GM21786 (cell line): ENCODE measurements around the gene FEM1B.
A peak's percentile ranks its signal among the peaks of the same experiment; 100 is the strongest.
"Not testable (repeated sequence)": the region's sequence is repeated elsewhere in the genome, so short reads cannot be mapped to it uniquely, and the experiment has no call there.

Experiments
- ATAC-seq: cut with Tn5 transposase; IDR thresholded peaks from one replicate; pipeline ENCODE4 v1.9.1; 2021; ENCODE audit not compliant: unreplicated experiment

The FEM1B gene

DNA sequence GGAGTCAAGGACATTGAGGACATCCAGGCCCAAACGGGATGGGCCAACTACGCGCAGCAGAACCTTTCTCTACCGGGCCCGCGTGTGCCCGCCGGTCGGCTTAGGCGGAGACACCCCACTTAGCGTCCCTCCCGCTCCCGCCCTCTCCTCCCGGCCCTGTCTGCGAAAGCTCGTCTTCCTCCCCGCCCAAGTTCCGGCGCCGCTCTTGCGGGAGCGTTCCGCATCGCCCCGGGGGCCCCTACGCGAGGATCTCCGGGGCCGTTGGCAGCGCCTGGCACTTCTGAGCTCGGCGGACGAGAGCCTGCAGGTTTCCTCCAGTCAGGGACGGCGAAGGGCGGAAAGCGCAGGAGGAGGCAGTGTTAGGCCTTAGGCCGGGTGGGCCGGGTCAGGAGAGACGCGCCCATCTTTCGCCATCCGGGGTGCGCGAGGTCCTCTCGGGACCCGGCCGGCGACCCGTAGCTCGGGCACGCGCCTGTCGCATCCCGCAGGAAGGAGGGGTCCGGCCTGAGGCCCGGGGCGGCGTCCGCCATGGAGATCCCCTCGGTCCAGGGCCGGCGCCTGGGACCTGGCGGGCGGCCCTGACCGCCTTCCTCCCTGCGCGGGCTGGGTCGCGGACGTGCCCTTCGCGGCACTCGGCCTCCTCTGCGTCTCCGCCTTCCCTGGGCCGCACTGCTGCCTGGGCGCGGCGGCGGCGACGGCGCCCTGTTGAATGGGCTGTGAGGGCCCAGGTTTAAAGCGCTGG lies at the start of gene FEM1B:
TSS of gene FEM1B (plus strand) at position 143 of the 742 bp plus-strand sequence. CDS start 673 bp downstream, outside the sequence.
- peak; percentile 71 for ATAC-seq

DNA sequence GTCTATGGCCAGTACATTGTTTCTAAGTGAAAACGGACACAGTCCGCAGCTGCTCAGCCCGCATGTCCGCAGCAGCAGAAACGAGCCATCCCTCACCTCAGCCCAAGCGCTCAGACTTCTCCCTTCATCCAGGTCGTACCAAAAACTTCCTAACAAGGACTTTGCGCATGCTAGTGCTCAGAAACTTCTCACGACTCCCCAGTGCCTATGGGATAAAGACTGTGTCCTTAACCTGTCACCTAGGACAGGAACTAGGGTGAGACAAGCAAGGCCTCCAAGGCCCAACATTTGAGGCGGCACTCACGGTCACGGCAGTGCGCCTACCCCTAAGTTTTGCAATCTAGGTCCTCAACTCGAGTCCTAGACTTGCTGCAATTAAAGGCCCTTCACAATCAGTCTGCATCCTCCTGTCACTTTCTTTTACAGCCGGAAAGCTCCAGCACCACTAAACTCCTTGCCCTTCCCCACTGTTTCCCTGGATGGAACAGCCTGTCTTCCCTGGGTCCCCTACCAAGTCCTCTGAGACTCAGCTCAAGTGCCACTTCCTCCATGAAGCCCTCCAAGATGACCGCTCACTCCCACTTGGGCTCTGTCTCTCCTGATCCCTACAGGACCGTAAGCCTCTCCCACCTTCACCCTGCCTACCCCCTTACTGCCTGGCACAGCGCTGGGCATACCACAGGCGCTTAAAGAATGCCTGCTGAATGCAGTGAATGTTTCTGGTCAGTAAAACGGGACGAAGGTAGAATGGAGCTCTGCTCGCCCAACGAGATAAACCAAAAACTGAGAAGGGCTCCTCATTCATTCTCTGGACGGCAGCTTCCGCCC lies 49.2 kb upstream of the FEM1B start:
- ATAC-seq = no peak

DNA sequence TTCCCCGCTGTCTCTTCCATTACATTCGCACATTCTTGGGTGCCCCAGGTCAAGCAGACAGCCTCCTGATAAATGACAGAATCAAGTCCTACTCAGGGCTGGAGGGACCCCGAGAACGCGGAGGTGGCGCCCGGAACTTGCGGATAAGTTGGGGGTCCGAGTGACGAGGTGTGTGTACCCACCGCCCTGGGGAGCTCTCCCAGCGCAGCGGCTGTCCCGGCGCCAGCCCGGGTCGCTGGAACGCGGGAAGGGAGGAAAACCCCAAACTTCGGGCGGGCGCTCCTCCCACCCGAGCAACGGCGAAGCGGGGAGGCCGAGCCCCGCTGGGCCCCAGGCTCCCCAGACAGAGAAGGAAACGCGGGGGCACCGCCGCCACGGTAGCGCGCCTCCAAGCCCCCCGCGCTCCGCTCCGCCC lies 48.6 kb upstream of the FEM1B start:
- ATAC-seq = no peak

DNA sequence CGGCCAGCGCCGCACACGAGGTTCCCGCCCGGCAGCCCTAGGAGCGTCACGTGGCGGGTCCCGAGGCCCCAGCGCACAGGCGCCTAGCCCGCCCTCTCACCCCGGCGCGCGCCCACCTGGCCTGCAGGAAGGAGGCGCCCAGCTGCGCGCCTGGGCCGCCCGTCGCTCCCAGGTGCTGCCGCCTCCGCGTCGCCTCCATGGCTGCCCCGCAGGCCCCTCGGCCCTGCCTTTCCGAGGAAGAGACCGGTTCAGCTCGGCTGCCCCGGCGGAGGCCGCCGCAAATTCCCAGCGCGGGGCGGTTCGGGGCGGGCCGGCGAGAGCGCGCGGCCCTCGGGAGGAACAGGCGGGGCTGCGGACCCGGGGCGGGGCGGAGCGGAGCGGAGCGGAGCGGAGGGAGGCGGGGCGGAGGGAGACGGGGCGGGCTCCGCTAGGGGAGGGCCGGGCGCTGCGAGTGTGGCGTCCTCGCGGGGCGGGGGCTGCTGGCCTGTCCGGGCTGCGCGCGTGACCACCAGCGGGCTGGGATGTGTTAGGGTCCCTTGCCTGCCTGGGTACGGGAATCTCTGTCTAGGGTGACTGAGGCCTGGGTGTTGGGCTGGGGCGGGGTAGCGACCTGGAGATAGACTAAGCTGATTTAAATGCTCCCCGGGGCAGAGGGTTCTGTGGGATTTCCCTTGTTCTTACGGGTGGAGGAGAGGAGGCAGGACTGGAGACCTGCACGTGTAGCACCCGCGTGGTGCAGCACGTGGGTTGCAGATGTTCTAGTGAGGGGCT lies 48.0 kb upstream of the FEM1B start, which contains the start of gene CLN6:
TSS of gene CLN6 (minus strand) at position 343 of the 771 bp plus-strand sequence. CDS start at position 199, 144 bp downstream.
- ATAC-seq = peak; percentile 62

DNA sequence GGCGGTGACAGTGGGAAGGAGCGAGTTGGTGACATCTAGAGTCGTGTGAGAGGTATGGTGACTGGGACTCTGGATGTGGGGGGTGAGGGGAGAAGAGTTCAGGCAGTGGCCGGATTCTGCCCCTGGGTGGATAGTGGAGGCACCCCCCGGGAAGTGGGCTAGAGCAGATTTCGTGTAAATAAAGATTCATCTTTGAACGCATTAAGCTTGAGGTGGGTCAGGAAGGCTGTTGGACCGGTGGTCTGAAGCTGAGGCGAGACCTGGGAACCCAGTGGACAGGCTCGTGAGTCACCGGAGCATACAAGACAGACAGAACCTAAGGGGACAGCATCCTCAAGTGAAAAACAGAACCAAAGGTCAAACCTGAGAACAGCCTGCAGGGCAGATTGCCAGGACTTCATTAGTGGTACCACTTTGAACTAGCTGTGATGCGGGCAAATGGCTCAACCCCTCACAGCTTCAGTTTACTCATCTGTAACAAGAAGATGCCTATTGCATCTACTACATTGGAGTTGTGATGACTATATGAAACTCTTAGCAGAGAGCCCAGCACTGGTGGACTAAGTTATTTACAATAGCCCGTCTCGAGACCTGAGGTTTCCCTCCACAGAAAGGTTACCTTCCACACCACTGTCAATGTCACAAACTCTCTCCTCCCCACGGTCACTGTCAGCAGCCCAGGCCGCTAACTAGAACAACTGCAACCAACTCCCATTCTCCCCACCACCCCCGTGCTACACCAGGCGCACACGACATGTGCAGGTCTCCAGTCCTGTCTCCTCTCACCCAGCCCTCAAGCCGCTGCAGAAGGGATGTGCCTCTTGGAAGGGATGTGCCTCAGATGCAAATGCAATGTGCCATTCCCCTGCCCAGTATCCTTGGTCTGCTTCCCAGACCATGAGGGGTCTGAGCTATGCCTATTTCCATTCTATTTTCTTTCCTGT lies 47.1 kb upstream of the FEM1B start:
- ATAC-seq = peak; percentile 31

DNA sequence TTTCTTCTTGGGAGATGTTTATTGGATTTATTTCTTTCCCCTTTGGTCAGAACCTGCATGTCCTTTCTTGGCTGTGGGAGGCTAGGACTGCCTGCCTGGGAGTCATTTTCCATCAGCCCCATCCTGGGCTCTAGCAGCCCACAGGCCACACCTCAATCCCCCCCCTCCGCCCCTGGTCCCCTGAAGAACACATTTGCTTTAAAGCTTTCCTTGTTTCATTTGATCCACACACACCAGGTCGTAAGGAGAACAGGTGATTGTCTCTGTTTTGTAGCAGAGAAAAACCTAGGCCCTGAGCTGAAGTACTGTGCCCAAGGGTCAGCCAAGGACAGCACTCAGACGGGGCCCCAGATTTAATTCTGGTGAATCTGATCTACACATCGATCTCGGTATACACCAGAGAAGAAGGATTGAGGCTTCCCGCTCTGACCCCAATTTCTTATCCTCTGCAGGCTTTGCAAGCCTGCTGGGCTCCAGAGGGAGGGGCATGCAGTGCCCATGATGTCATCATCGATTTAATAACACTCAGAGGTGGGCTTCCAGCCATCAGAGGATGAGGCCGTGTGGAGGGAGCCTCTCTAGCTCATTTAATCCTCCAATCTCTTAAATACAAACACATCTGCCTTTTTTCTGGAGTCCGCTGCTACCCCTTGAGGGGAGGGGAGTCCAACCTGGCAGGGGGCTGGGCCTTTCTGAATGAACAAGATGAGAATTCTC lies 46.3 kb upstream of the FEM1B start:
- no peak for ATAC-seq

DNA sequence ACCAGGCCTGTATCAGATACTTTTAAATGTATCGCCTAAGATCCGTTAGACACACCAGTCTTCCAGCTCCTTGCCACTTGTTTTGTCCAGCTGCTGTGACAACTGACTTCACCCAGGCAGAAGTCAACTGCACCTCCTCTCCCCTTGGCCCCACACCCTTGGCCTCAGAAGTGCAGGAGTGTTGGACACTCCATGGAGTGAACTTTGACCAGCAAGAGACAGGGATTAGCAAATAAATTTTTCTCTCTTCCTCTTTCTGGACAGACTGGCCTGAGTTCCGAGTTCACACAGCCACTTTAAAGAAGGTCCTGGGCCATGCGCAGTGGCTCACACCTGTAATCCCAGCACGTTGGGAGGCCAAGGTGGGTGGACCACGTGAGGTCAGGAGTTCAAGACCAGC lies 45.1 kb upstream of the FEM1B start:
- no peak for ATAC-seq

DNA sequence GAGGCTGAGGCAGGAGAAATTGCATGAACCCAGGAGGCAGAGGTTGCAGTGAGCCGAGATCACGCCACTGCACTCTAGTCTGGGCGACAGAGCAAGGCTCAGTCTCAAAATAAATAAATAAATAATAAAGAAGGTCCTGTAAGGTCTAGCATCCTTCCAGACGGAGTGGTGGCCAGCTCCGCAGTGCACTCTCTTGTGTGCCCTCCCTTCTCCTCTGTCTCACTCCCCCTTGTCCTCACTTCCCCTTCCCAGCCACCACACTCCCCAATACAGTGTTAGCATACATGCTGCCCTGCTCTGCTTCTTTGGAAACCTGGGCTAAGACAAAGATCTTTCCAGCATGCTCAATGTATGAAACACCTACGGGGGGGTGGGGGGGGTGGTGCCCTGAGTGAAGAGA lies 44.6 kb upstream of the FEM1B start:
- ATAC-seq = no peak

DNA sequence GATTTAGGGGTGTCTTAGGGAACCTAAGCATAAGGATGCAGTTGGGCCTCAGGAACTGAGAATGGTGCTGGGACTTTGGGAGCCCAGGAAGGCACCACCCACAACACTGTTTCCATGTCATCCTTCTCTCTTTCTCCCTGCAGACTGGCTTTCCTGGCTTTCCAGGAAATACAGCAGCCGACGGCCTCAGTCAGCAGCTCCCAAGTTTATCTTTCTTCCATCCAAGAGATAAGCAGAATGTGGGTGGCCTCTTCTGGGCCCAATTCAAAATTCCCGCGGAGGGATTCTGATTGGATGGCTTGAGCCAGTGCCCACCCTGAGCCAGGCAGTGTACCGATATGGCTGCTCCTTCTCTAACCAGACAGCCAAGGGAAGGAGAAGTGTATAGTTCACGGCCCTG lies 43.5 kb upstream of the FEM1B start:
- ATAC-seq = no peak

DNA sequence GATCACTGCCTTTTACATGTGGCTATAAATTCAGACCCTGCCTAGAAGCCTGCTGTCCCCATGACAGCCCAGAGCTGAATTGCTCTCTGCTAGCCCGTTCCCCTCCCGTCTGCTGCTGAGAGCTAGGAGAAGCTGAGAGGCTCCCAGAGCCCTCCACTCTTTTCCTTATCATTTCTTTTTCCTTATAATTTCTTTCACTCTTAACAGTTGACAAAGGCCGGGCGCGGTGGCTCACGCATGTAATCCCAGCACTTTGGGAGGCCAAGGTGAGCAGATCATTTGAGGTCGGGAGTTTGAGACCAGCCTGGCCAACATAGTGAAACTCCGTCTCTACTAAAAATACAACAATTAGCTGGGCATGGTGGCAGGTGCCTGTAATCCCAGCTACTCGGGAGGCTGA lies 43.0 kb upstream of the FEM1B start:
- not testable (repeated sequence) for ATAC-seq

DNA sequence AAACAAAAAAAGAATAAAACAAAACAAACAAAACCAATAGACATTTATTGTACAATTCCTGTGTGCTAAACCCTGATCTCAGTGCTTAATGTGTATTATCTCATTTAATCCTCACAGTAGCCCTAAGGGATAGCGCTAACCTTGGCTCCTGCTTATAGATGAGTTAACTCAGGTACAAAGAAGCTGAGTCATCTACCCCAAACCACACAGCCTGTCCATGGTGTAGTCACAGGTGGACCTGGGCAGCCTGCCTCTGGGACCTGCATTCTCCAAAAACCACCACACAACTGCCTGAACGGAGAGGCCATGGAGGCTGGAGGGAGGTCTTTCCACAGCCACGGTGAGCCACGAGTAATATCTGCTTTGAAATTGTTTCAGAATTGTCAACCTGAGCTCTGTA lies 42.5 kb upstream of the FEM1B start:
- ATAC-seq = no peak

DNA sequence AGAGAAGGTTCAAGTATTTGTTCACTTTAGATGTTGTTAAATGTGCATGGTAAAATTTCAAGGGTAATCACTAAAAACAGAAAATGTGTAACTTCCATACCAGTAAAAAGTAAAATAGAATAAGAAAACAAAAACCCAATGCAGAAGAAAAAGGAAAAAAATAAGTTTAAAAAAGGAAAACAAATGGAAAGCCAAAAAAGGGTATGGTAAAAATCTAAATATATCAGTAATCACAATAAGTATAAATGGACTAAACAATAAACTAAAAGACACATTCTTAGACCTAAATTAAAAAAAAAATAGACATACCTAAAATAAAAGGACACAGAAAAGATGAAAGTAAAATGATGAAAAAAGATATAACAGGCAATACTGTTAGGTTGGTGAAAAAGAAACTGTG lies 38.5 kb upstream of the FEM1B start:
- no peak for ATAC-seq

DNA sequence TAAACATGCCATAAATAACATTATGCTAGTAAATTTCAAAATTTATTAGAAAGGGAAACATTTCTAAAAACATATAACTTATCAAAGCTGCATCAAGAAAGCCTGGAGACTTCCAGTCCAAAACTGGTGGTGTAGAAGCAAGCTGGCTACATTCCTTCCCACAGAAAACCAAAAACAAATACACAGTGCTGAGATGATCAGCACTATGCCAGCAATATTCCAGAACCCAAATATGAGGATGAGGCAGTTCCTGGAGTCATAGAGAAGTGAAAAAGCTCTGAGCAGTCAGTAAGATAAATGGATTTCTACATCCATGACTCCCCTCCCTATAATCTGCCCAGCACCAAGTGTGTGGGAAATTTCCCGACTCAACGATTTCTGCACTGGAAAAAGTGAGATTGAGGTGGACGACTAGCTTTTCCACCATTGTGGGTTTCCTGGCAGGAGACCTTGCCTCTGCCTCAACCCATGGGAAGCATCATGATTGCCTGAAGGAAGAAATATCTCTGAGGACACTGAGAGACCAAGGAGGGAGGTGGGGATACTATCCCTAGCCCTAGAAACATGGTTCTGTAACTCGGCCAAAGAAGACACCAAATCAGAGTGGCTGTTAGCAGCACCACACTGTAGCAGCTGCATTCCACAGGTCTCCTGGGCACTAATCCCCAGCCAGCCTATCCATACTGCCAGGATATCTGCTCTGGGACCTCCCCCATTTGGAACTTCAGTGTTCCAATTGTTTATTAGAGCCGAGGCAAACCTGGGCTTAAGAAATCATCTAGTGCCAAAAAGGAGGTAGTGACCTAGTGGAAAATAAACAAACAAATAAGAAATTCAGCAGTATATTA lies 36.2 kb upstream of the FEM1B start:
- no peak for ATAC-seq

DNA sequence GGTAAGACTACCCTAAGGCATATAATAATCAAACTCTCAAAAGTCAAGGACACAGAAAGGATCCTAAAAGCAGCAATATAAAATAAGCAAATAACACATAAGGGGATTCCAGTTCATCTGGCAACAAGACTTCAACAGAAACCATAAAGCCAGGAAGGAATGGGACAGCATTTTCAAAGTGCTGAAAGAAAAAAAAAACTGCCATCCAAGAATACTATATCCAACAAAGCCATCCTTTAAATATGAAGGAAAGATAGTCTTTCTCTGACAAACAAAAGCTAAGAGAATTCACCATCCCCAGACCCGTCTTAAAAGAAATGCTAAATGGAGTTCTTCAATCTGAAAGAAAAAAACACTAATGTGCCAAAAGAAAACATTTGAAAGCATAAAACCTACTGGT lies 33.3 kb upstream of the FEM1B start:
- no peak for ATAC-seq

DNA sequence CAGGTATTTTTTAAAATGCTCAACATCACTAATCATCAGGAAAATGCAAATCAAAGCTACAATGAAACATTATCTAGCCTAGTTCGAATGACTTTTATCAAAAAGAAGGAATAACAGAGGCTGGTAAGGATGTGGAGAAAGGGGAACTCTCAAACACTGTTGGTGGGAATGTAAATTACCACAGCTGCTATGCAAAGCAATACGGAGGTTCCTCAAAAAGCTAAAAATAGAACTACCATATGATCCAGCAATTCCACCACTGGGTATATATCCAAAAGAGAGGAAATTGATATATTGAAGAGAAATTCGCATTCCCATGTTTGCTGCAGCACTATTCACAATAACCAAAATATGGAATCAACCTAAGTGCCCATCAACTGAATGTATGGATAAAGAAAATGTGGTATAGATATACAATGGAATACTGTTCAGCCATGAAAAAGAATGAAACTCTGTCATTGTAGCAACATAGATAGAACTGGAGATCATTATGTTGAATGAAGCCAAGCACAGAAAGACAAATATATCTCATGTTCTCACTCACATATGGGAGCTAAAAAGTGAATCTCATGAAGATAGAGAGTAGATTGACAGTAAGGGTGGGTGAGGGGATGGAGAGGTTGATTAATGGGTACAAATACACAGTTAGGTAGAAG lies 28.4 kb upstream of the FEM1B start:
- ATAC-seq = no peak

DNA sequence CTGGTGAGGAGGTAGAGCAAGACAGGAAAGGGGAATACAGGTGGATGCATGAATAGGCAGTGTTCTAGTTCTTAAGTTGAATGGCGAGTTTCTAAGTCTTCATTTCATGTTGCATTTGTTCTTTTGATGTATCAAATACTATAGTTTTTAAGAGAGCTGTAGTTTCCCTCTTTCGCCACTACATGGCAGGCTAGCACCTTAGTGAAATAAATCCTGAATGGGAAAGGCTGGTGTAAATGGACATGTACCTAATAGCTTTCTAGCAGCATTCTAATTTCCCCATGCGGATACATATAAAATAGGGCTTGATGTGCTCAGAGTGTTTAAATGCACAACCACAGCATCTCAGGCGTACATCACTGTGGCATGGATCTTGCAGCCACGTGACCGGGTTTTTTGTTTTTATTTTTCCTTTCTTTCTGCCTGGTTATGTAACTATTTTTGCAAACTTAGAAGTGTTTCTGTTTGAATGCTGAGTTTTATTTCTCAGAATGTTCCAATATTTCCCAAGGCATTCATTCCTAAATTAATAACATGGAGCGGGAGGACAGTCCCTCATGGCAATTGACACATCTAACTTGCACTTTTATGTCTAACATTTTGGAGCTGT lies 24.5 kb upstream of the FEM1B start:
- ATAC-seq = no peak

DNA sequence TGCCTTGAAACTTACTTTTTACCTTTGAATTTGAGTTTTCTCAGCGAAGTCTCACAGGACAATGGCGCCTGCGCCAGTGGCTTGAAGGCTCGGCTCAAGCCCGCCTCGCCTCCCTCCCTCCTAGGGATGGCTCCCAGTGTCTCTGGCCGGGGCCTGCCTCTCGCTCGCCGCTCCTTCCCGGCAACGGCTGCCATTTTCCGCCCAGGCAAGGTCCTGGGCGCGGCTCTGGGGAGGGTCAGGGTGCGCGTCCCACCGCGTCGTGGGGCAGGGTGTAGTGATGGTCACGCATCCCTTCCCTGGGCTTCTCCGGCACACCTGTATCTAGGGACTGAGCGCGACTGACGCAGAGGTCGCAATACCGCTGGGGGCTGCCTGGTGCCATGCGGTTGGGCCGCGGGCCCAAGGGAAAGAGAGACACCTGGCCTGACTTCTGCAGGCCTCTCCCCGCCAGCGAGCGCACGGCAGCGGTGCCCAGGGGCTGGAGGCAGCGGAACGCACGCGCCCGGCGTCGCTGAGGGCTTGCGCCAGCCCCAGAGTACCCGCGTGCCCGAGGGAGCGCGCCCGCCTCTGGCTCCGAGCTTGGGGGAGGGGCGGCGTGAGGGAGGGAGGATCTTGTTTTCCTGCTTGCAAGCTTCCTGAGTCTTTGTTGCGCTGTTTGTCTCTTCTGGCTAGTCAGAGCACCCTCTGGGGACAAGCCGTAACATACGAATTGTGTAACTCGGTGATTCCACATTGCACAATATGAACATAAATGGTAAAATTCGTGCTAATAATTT lies 20.7 kb upstream of the FEM1B start:
- ATAC-seq = no peak
